ENCODE measurements around the gene BCAS3.

BCAS3 gene

GRCh38 chr17:60743282-60743681 lies 65.6 kb downstream of the BCAS3 start:
- POLR2A ChIA-PET = no interaction called here

GRCh38 chr17:60743799-60744198 lies 66.1 kb downstream of the BCAS3 start:
- no peak for TF ChIP-seq SUZ12 (IDR thresholded peaks at IDR 0.05)
- TF ChIP-seq HDGF (IDR thresholded peaks at IDR 0.05; ENCODE audit: borderline replicate concordance) = no peak
- no peak for TF ChIP-seq CTBP1 (IDR thresholded peaks at IDR 0.05; ENCODE audit: borderline replicate concordance)
- no peak for TF ChIP-seq TARDBP (IDR thresholded peaks at IDR 0.05)
- no peak for TF ChIP-seq NFRKB (IDR thresholded peaks at IDR 0.05)
- TF ChIP-seq PKNOX1 (IDR thresholded peaks at IDR 0.05) = no peak
- TF ChIP-seq FOXM1 (IDR thresholded peaks at IDR 0.05; ENCODE audit: borderline replicate concordance) = no peak
- TF ChIP-seq L3MBTL2 (conservative IDR thresholded peaks at IDR 0.05) = no peak
- no peak for TF ChIP-seq FOXA1 (IDR thresholded peaks at IDR 0.05)
- TF ChIP-seq ARNT (IDR thresholded peaks at IDR 0.05) = no peak
- DNase-seq (ENCODE audit: extremely low spot score) = no peak
- POLR2A ChIA-PET = no interaction called here
- CTCF ChIA-PET = no interaction called here

More at GRCh38 chr17:60743282-60743681, 65.6 kb downstream of the BCAS3 start:
- no peak for DNase-seq (ENCODE audit: extremely low spot score)
- CTCF ChIA-PET = no interaction called here
- TF ChIP-seq ZNF384 (IDR thresholded peaks at IDR 0.05) (0 out of 2 replicates have a peak, but pooled peaks have one; percentile 22), HDGF (IDR thresholded peaks at IDR 0.05; ENCODE audit: borderline replicate concordance) (no peak)

GRCh38 chr17:60744355-60744966 lies 66.8 kb downstream of the BCAS3 start:
- TF ChIP-seq HDGF (IDR thresholded peaks at IDR 0.05; ENCODE audit: borderline replicate concordance) (no peak), ZNF384 (IDR thresholded peaks at IDR 0.05) (no peak), L3MBTL2 (conservative IDR thresholded peaks at IDR 0.05) (no peak), PKNOX1 (IDR thresholded peaks at IDR 0.05) (no peak), NFRKB (IDR thresholded peaks at IDR 0.05) (no peak), ELF4 (IDR thresholded peaks at IDR 0.05) (no peak), SUZ12 (IDR thresholded peaks at IDR 0.05) (no peak), TARDBP (IDR thresholded peaks at IDR 0.05) (no peak), FOXK2 (IDR thresholded peaks at IDR 0.05) (no peak), FOXM1 (IDR thresholded peaks at IDR 0.05; ENCODE audit: borderline replicate concordance) (no peak), ARNT (IDR thresholded peaks at IDR 0.05) (no peak), SP1 (IDR thresholded peaks at IDR 0.05) (no peak), BHLHE40 (IDR thresholded peaks at IDR 0.05; ENCODE audit: borderline replicate concordance) (no peak), CTBP1 (IDR thresholded peaks at IDR 0.05; ENCODE audit: borderline replicate concordance) (no peak)
- POLR2A ChIA-PET = no interaction called here
- CTCF ChIA-PET = no interaction called here
- DNase-seq (ENCODE audit: extremely low spot score) = no peak

- CTCF ChIA-PET = interaction anchor here (0.5 kb wide), 1 partner anchor 556 kb away, joined by 3 read pairs; no protein-coding TSS in a partner anchor
- TF ChIP-seq CTBP1 (IDR thresholded peaks at IDR 0.05; ENCODE audit: borderline replicate concordance) (no peak), NFRKB (IDR thresholded peaks at IDR 0.05) (no peak), ARNT (IDR thresholded peaks at IDR 0.05) (no peak), PKNOX1 (IDR thresholded peaks at IDR 0.05) (no peak), SP1 (IDR thresholded peaks at IDR 0.05) (no peak), L3MBTL2 (conservative IDR thresholded peaks at IDR 0.05) (no peak), TARDBP (IDR thresholded peaks at IDR 0.05) (no peak), FOXM1 (IDR thresholded peaks at IDR 0.05; ENCODE audit: borderline replicate concordance) (no peak), SUZ12 (IDR thresholded peaks at IDR 0.05) (no peak), HDGF (IDR thresholded peaks at IDR 0.05; ENCODE audit: borderline replicate concordance) (no peak), ZNF384 (IDR thresholded peaks at IDR 0.05) (no peak), LEF1 (IDR thresholded peaks at IDR 0.05; ENCODE audit: borderline replicate concordance) (no peak), ELF4 (IDR thresholded peaks at IDR 0.05) (no peak), BHLHE40 (IDR thresholded peaks at IDR 0.05; ENCODE audit: borderline replicate concordance) (no peak), FOXK2 (IDR thresholded peaks at IDR 0.05) (no peak)
- no peak for DNase-seq (ENCODE audit: extremely low spot score)
- POLR2A ChIA-PET = no interaction called here
Measured at GRCh38 chr17:60745544-60745943, 67.9 kb downstream of the BCAS3 start.

GRCh38 chr17:60747069-60747808 lies 69.6 kb downstream of the BCAS3 start:
- ChIA-PET CTCF (interaction anchor here (0.6 kb wide), 1 partner anchor 71 kb away, joined by 4 read pairs; no protein-coding TSS in a partner anchor), POLR2A (no interaction called here)
- no peak for DNase-seq (ENCODE audit: extremely low spot score)
- TF ChIP-seq FOXM1 (IDR thresholded peaks at IDR 0.05; ENCODE audit: borderline replicate concordance) = no peak
- TF ChIP-seq PKNOX1 (IDR thresholded peaks at IDR 0.05) = no peak
- TF ChIP-seq TARDBP (IDR thresholded peaks at IDR 0.05) = no peak
- TF ChIP-seq L3MBTL2 (conservative IDR thresholded peaks at IDR 0.05) = no peak
- no peak for TF ChIP-seq SUZ12 (IDR thresholded peaks at IDR 0.05)
- no peak for TF ChIP-seq ARNT (IDR thresholded peaks at IDR 0.05)
- no peak for TF ChIP-seq CTBP1 (IDR thresholded peaks at IDR 0.05; ENCODE audit: borderline replicate concordance)
- TF ChIP-seq FOXA1 (IDR thresholded peaks at IDR 0.05) = no peak
- no peak for TF ChIP-seq SP1 (IDR thresholded peaks at IDR 0.05)
- TF ChIP-seq HDGF (IDR thresholded peaks at IDR 0.05; ENCODE audit: borderline replicate concordance) = no peak
- TF ChIP-seq FOXK2 (IDR thresholded peaks at IDR 0.05) = no peak
- TF ChIP-seq LEF1 (IDR thresholded peaks at IDR 0.05; ENCODE audit: borderline replicate concordance) = no peak
- TF ChIP-seq BHLHE40 (IDR thresholded peaks at IDR 0.05; ENCODE audit: borderline replicate concordance) = no peak
